NCI-H69 (cell line): ENCODE data around the gene TAF4.
"Not testable (repeated sequence)": the region's sequence is repeated elsewhere in the genome, so short reads cannot be mapped to it uniquely, and the experiment has no call there.

Experiments
- DNase-seq: peaks from one replicate; lab custom pipeline; 2025; lab: John Stamatoyannopoulos, UW

TAF4 gene

GRCh38 chr20:61960836-61961235 is 104.8 kb downstream of the TAF4 start:
- no peak for DNase-seq

DNA sequence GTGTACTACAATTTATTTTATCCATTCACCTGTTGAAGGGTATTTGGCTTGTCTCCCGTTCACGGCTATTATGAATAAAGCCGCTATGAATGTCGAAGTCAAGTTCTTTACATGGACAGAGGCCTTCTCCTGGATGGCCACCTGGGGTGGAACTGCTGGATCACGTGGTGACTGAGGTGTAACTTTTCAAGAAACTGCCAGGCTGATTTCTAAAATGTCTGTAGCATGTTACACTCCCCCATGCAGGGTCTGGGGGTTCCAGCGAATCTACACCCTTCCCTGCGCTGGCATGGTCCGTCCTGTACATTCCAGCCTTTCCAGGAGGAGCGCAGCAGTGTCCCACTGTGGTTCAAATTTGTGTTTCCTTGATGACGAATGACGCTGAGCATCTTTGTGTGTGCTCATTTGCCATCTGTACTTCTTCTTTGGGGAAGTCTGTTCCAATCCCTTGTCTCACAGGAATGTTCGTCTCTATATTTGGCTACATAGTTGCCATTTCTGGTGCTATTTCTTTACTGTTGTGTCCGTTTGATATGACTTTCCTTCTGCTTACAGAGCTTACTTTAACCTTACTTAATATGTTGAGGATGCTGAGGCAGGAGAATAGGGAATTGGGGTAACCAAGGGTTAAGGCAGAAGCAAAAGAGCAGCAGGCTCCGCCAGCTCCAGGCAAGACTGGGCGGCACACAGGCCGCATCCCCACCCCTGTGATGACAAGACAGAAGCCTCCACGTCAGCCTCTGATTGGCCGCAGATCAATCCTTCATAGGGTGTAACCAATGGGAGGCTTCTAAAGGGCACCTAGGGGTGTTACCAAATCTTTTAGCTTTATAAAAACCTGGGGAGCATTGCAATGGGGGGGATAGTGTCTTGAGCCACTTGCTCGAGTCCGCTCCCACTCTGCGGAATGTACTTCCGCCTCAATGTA is 106.6 kb downstream of the TAF4 start:
- no peak for DNase-seq

- no peak for DNase-seq
These were observed 107.5 kb downstream of the TAF4 start for GRCh38 chr20:61957961-61958715.

GRCh38 chr20:61956396-61957342 is 109.0 kb downstream of the TAF4 start:
- DNase-seq = peak; percentile 3

- DNase-seq = no peak
These were observed 109.8 kb downstream of the TAF4 start for GRCh38 chr20:61955668-61956395.

DNA sequence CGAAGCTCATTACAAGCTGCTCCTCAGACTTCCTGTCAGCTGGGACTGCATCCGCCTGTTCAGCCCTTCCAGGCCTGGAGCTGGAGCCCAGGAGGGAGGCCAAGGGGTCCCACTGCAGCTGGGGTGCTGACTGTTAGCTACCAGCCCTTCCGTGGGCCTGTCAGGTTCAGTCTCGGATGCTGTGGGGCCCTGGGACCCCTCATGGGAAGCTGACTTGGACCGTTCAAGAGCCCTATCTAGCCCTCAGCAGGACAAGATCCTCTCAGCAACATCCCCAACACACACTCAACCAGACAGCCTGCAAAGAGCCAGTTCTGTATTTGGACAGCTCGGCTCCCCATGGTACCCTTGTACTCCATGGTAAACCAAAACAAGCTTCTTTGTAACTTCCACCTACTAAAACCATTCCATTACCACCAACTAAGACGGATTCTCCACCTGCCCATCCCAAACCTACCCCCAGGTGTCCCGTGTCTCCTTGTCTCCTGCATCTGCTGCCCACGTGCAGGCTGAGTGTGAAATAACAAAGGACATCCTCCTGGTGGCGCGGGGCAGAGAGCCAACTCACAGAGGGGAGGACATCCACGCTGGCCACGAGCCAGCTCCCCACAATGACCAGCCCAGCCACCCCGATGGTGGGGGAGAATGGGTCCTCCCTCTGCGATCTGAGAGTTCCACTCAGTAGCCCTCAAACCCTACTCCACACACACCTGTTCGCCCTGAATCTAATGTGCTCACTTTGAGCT is 111.2 kb downstream of the TAF4 start:
- DNase-seq = peak; percentile 94

DNA sequence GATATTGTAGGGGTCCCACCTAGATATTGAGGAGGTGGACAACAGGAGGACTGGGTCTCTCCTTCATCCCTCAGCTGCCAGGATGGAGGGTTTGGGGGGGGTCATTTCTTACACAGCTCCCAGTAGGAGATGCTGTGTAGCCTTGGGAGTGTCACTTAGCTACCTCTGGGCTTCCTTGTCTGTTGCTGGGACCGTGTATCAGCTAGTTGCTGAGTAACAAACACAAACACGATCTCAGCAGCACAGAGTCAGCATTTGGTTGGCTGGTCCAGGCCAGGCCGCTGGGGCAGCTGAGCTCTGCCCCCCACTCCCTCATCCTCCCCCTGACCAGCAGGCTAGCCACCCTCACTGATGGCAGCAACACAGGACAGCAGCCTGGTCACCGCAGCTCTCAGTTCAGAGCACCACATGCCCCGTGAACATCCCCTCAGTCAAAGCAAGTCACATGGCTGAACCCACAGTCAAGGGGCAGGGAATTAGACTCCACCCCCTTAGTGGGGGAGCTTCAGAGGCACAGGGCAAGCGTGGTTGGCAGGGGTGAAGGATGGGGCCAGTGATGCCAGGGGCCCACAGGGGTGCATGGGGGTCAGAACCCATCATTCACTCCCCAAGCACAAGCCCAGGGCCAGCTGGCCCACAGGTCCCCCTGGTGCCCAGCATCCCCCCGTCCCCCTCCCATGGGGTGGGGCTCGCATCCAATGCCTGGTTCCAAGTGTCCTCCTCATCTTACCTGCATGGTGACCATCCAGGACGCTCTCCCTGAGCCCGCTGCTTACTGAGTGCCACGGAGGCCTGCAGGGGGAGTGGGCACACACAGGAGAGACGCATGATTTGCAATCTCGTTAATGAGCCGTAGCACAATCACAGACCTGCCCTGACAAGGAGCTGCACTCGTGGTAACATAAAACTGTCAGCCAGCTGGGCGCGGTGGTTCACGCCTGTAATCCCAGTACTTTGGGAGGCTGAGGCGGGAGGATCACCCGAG is 112.4 kb downstream of the TAF4 start:
- DNase-seq = peak; percentile 91

DNA sequence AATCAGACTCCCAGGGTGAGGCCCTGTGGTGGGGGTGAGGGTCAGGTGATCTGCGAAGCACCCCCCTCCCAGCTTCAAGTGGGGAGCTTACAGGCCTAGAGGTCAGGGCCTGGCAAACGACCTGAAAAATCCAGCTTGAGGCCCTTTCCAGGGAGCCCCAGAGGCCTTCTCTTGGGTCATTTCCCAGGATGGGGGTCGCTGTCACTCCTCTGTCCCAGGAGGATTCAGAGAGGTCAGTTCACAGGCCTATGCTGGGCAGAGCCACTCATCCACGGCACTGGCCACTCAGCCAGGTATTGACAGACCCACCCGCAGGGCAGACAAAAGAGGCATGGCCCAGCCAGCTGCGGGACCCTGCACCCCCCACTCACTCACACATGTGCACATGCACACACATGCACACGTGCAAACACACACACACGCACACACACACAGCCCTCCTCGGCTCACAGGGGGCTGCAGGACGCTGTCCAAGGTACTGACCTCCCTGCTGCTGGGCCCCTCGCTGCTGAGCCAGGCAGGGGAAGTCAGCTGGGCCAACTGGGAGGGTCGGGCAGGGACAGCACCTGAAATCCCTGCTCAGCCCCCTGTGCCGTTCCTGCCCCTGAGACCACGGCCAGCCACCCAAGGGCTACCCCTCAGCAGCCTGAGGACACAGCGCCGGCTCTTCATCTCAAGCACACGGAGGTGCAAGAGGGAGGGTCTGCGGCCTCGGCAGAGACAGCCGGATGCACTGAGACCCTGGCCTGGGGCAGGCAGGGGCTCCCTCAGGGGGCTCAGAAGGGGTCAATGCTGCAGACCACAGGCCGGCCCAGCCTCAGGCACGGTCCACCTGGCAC is 113.8 kb downstream of the TAF4 start:
- DNase-seq = no peak

DNA sequence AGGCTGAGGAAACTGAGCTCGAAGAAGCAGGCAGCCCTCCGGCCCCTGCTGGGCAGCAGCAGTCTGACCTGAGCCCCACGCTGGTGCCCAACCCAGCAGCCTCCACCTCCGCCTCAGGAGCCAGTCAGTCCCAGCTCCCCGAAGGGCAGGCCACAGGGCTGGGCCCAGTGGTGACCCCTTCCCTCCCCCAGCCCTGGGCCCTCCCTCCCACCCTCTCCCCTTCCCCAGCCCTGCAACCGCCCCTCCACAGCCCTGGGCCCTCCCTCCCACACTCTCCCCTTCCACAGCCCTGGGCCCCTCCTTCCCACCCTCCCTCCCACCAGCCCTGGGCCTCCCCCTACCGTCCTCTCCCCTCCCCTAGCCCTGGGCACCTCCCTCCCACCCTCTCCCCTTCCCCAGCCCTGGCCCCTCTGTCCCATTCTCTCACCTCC is 115.0 kb downstream of the TAF4 start:
- DNase-seq = no peak

GRCh38 chr20:61949714-61950640 is 115.7 kb downstream of the TAF4 start:
- no peak for DNase-seq

GRCh38 chr20:61949363-61949713 is 116.3 kb downstream of the TAF4 start:
- DNase-seq = no peak

DNA sequence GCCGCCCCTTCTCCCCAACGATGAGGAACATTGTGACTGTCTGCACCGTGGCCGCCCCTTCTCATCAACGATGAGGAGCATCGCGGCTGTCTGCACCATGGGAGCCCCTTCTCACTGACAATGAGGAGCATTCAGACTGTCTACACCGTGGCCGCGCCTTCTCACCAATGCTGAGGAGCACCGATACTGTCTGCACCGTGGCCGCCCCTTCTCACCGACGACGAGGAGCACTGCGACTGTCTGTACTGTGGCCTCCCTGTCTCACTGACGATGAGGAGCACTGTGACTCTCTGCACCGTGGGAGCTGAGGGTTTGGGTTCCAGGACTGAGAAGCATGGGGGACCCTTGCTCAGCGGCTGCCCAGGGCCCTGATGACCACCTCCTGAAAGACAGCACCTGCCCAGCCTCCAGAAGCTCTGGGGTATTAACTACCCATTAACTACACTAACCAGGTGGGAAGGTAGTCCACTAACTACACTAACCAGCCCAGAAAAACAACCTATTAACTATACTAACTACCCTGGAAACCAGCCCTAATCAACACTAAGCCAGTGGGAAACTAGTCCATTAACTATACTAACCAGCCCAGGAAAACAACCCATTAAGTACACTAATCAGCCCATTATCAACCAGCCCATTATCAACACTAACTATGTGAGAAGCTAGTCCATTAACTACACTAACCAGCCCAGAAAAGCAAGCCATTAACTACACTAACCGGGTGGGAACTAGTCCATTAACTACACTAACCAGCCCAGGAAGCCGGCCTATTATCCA is 116.9 kb downstream of the TAF4 start:
- DNase-seq = no peak

GRCh38 chr20:61948056-61948455 is 117.6 kb downstream of the TAF4 start:
- DNase-seq = not testable (repeated sequence)

DNA sequence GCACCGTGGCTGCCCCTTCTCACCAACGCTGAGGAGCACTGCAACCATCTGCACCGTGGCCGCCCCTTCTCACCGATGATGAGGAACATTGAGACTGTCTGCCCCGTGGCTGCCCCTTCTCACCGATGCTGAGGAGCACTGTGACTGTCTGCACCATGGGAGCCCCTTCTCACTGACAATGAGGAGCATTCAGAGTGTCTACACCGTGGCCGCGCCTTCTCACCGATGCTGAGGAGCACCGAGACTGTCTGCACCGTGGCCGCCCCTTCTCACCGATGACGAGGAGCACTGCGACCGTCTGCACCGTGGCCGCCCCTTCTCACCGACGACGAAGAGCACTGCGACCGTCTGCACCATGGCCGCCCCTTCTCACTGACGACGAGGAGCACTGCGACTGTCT is 120.2 kb downstream of the TAF4 start:
- not testable (repeated sequence) for DNase-seq

GRCh38 chr20:61944967-61945366 is 120.7 kb downstream of the TAF4 start:
- not testable (repeated sequence) for DNase-seq

DNA sequence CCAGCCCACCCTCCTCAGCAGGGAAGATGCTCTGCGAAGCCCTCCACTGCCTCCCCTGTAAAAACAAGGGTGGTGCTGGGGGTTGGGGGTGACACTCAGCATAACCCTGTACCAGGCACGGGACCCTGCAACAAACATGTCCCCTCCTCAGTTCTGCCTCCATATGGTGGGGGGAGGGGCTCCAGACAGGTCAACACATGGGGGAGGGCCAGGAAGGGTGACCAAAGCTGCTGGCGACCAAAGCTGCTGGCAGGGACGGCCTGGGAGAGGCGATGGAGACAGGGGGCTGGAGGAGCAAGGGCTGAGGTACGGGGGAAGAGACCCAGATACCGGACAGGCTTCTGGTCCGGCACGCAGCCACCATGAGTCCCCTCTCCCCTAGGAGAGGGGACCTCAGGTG is 123.2 kb downstream of the TAF4 start:
- DNase-seq = no peak
